GM10248 (cell line): Measurements from ENCODE around the gene DLX4.

Experiments used
- CTCF ChIA-PET: fragments of 300-600 bp; sonication (Branson Sonifier 250); formaldehyde crosslinking; extraction: SDS; loops from one replicate; lab custom pipeline; 2021; ENCODE audit warnings: antibody characterized with exemption; lab: Yijun Ruan, JAX
- POLR2A ChIA-PET: fragments of 350-650 bp; sonication (Branson Sonifier 250); formaldehyde crosslinking; extraction: SDS; loops from one replicate; lab custom pipeline; 2020; ENCODE audit warnings: antibody characterized with exemption; lab: Yijun Ruan, JAX
- DNase-seq: peaks from one replicate; pipeline ENCODE4 v3.0.0; 2012; ENCODE audit errors: extremely low spot score
- CTCF ChIP-seq: IDR thresholded peaks from 2 replicates; pipeline ENCODE4 v1.5.1; 2012; ENCODE audit warnings: mild to moderate bottlenecking, low read depth; ENCODE audit errors: extremely low read depth, missing control alignments, control extremely low read depth

Gene DLX4

GRCh38 chr17:49976163-49976827 is 7.3 kb downstream of the DLX4 start:
- POLR2A ChIA-PET = no interaction called here
- DNase-seq = no peak
- no peak for TF ChIP-seq CTCF
- CTCF ChIA-PET = interaction anchor here (0.9 to 5.1 kb wide), 7 partner anchors 8 to 420 kb away, joined by 3 to 47 read pairs (median 4); no protein-coding TSS in a partner anchor

- TF ChIP-seq CTCF = no peak
- no peak for DNase-seq
- ChIA-PET POLR2A (no interaction called here), CTCF (interaction anchor here (0.9 to 5.1 kb wide), 6 partner anchors 12 to 111 kb away, joined by 3 to 47 read pairs (median 6); no protein-coding TSS in a partner anchor)
Measured at GRCh38 chr17:49976828-49977202, 7.8 kb downstream of the DLX4 start.

GRCh38 chr17:49977463-49978389 is 8.7 kb downstream of the DLX4 start:
- DNase-seq = no peak
- CTCF ChIA-PET = interaction anchor here (0.9 to 5.1 kb wide), 8 partner anchors 10 to 110 kb away, joined by 3 to 47 read pairs (median 6); no protein-coding TSS in a partner anchor
- no peak for TF ChIP-seq CTCF
- POLR2A ChIA-PET = no interaction called here

- CTCF ChIA-PET = interaction anchor here (1.0 to 5.1 kb wide), 6 partner anchors 10 to 109 kb away, joined by 3 to 47 read pairs (median 6); no protein-coding TSS in a partner anchor
- POLR2A ChIA-PET = no interaction called here
- no peak for DNase-seq
- no peak for TF ChIP-seq CTCF
Measured at GRCh38 chr17:49978501-49978900, 9.5 kb downstream of the DLX4 start.

GRCh38 chr17:49979748-49980479 is 10.9 kb downstream of the DLX4 start:
- CTCF ChIA-PET = interaction anchor here (1.2 to 5.1 kb wide), 3 partner anchors 18 to 27 kb away, joined by 4 to 47 read pairs (median 8); no protein-coding TSS in a partner anchor
- DNase-seq = no peak
- POLR2A ChIA-PET = no interaction called here
- no peak for TF ChIP-seq CTCF

GRCh38 chr17:49980703-49981197 is 11.8 kb downstream of the DLX4 start:
- POLR2A ChIA-PET = no interaction called here

More at GRCh38 chr17:49980703-49981197, 11.8 kb downstream of the DLX4 start:
- CTCF ChIA-PET = interaction anchor here (5.1 kb wide), 1 partner anchor 17 kb away, joined by 47 read pairs; no protein-coding TSS in a partner anchor
- no peak for TF ChIP-seq CTCF
- DNase-seq = no peak
